Tibial nerve (tissue), 4 donors: ENCODE measurements around the gene MTHFD1L. TPM values are rescaled to one million over a fixed set of nuclear protein-coding genes. Genes with fewer than 3 reads are reported as not detected.

Experiments used
- DNase-seq, 2 donors: peaks; one replicate each; pipeline ENCODE4 v3.0.0-alpha.2; 2019; ENCODE audit warnings: low spot score in 2 of 2
- H3K27ac ChIP-seq, 4 donors: fragments of 200-600 bp; sonication (generic) in 3 of 4; one replicate each; pipeline ENCODE4 v1.5.1; 2017 to 2019; ENCODE audit warnings: mild to moderate bottlenecking in 1 of 4
- H3K27me3 ChIP-seq, 2 donors: fragments of 200-600 bp; sonication (generic) in 1 of 2; one replicate each; pipeline versions ENCODE4 v1.5.1 to v1.6.0; 2017 to 2019
- H3K36me3 ChIP-seq, 3 donors: fragments of 200-600 bp; sonication (generic); one replicate each; pipeline ENCODE4 v1.5.1; 2018 to 2019
- H3K4me1 ChIP-seq, 4 donors: fragments of 200-600 bp; sonication (generic) in 3 of 4; one replicate each; pipeline ENCODE4 v1.5.1; 2017 to 2019
- H3K4me3 ChIP-seq, 4 donors: fragments of 200-600 bp; sonication (generic) in 3 of 4; one replicate each; pipeline ENCODE4 v1.5.1; 2017 to 2019; ENCODE audit warnings: mild to moderate bottlenecking in 1 of 4, moderate library complexity in 1 of 4
- H3K9me3 ChIP-seq, 4 donors: fragments of 200-600 bp; sonication (generic) in 3 of 4; one replicate each; pipeline ENCODE4 v1.5.1; 2017 to 2019
- EP300 ChIP-seq, 2 donors: sonication (generic); formaldehyde crosslinking; IDR thresholded peaks; one replicate each; pipeline ENCODE4 v1.6.1; 2017; ENCODE audit warnings: antibody characterized with exemption in 2 of 2, mild to moderate bottlenecking in 1 of 2
- POLR2A ChIP-seq, 2 donors: fragments of 450-650 bp; IDR thresholded peaks; one replicate each; pipeline ENCODE4 v1.6.1; 2017; ENCODE audit warnings: antibody characterized with exemption in 2 of 2, mild to moderate bottlenecking in 2 of 2, moderate library complexity in 2 of 2
- WGBS, 2 donors: methylation state at CpG; one replicate each; pipeline ENCODE4 v1.1.5; 2018; 5-methylcytosine and 5-hydroxymethylcytosine counted together
- total RNA-seq, 4 donors: library from RNA; depleted of rRNA; stranded (reverse); fragments of >200 nt; gene quantifications; one replicate each; pipeline ENCODE4 v1.1.0, GENCODE V29; 2016
- TF ChIP-seq, protein P1 (sequence below), 5 experiments: fragments of 200-600 bp in 3 of 5; fragments of 450-650 bp in 2 of 5; sonication (generic) in 3 of 5; IDR thresholded peaks; one replicate each; pipeline ENCODE4 v1.5.1; 2016 to 2019; ENCODE audit warnings: antibody characterized with exemption in 5 of 5, mild to moderate bottlenecking in 3 of 5, moderate library complexity in 2 of 5

The MTHFD1L gene
- total RNA-seq, 4 donors from 2014 or later, result 8.4 to 35.1 (median 13.1) TPM

DNA sequence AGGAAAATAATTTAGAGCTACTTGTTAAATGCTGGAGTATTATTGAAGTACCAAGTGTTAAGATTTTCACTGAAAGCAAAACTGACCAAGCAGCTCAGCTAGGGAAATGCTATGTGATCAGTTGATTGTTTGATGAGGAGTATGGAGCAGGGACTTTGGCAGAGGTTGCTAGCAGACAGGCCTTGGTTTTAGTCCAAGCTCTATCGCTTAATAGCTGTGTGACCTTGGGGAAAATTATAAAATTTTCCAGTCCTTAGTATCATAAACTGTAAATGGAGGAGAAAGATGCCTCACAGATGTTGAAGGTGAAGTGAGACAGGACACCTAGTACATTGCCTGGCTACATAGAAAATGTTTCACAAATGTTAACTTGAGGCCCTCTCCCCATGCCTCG lies 136.6 kb downstream of the MTHFD1L start:
- Histone ChIP-seq H3K36me3 (no peaks in the 10 kb centered on the region), H3K27me3 (no peaks in the 10 kb centered on the region), H3K4me3 (no peak overlapping the region), H3K27ac (no peak overlapping the region), H3K4me1 (peaks cover 0 to 26% (median 3%) of the 10 kb centered on the region in 4 donors), H3K9me3 (no peaks in the 10 kb centered on the region)
- no peak for TF ChIP-seq POLR2A (IDR thresholded peaks at IDR 0.05)
- no peak for TF ChIP-seq EP300 (IDR thresholded peaks at IDR 0.05)
- TF ChIP-seq, protein P1, sequence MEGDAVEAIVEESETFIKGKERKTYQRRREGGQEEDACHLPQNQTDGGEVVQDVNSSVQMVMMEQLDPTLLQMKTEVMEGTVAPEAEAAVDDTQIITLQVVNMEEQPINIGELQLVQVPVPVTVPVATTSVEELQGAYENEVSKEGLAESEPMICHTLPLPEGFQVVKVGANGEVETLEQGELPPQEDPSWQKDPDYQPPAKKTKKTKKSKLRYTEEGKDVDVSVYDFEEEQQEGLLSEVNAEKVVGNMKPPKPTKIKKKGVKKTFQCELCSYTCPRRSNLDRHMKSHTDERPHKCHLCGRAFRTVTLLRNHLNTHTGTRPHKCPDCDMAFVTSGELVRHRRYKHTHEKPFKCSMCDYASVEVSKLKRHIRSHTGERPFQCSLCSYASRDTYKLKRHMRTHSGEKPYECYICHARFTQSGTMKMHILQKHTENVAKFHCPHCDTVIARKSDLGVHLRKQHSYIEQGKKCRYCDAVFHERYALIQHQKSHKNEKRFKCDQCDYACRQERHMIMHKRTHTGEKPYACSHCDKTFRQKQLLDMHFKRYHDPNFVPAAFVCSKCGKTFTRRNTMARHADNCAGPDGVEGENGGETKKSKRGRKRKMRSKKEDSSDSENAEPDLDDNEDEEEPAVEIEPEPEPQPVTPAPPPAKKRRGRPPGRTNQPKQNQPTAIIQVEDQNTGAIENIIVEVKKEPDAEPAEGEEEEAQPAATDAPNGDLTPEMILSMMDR (IDR thresholded peaks at IDR 0.05), result no peak
- WGBS, 2 donors, result 65 to 81% methylated on average over 2 of the region's 2 CpGs
- no peak for DNase-seq

DNA sequence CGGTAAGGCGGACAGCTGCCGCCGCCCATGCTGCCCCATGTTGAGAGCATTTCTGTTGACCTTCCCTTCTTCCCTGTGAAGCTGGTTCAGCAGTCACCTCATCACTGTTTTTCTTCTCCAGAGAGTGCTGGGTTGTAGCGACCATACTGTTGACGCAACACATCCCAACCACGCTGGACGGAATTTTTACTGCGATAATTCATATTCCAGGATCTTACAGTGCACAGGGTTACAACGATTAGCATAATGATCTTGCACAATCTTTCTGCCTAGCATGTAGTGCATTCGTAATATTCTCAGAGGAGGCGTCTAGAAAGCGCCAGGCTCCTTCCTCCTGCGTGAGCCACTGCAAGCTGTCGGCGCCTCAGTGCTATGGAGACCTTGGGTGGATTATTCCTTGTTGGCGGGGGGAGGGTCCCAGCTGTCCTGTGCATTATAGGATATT lies 137.0 kb downstream of the MTHFD1L start:
- Histone ChIP-seq H3K9me3 (no peaks in the 10 kb centered on the region), H3K27me3 (no peaks in the 10 kb centered on the region), H3K36me3 (no peaks in the 10 kb centered on the region), H3K4me3 (no peak overlapping the region), H3K4me1 (peaks cover 0 to 26% (median 3%) of the 10 kb centered on the region in 4 donors), H3K27ac (no peak overlapping the region)
- WGBS, 2 donors, result 94 to 97% methylated on average over 17 of the region's 17 CpGs
- TF ChIP-seq POLR2A (IDR thresholded peaks at IDR 0.05) (no peak), EP300 (IDR thresholded peaks at IDR 0.05) (no peak)
- TF ChIP-seq, protein P1 (IDR thresholded peaks at IDR 0.05), result no peak
- DNase-seq, result no peak

GRCh38 chr6:151004383-151005024 lies 139.0 kb downstream of the MTHFD1L start:
- Histone ChIP-seq H3K27ac (peak overlapping the region in 2 of 4 donors; percentile 44 to 69), H3K4me3 (no peak overlapping the region)
- DNase-seq, result no peak

GRCh38 chr6:151005164-151005563 lies 139.7 kb downstream of the MTHFD1L start:
- no peak for DNase-seq
- WGBS, 2 donors, result 78 to 79% methylated on average over 6 of the region's 6 CpGs
- H3K4me3 ChIP-seq, result no peak overlapping the region
- H3K27me3 ChIP-seq, result no peaks in the 10 kb centered on the region
- H3K9me3 ChIP-seq, result no peaks in the 10 kb centered on the region
- peak overlapping the region in 1 of 4 donors; percentile 59 for H3K27ac ChIP-seq
- H3K4me1 ChIP-seq, result peaks cover 0 to 26% (median 3%) of the 10 kb centered on the region in 4 donors
- TF ChIP-seq EP300 (IDR thresholded peaks at IDR 0.05), result no peak
- TF ChIP-seq POLR2A (IDR thresholded peaks at IDR 0.05), result no peak
- no peaks in the 10 kb centered on the region for H3K36me3 ChIP-seq

More at GRCh38 chr6:151004383-151005024, 139.0 kb downstream of the MTHFD1L start:
- Histone ChIP-seq H3K36me3 (no peaks in the 10 kb centered on the region), H3K4me1 (peaks cover 0 to 26% (median 3%) of the 10 kb centered on the region in 4 donors), H3K27me3 (no peaks in the 10 kb centered on the region), H3K9me3 (no peaks in the 10 kb centered on the region)
- WGBS, 2 donors, result 30 to 42% methylated on average over 8 of the region's 8 CpGs
- TF ChIP-seq EP300 (IDR thresholded peaks at IDR 0.05) (peak in 1 of 2 donors; percentile 79), POLR2A (IDR thresholded peaks at IDR 0.05) (no peak)
- TF ChIP-seq, protein P1 (IDR thresholded peaks at IDR 0.05), result no peak

DNA sequence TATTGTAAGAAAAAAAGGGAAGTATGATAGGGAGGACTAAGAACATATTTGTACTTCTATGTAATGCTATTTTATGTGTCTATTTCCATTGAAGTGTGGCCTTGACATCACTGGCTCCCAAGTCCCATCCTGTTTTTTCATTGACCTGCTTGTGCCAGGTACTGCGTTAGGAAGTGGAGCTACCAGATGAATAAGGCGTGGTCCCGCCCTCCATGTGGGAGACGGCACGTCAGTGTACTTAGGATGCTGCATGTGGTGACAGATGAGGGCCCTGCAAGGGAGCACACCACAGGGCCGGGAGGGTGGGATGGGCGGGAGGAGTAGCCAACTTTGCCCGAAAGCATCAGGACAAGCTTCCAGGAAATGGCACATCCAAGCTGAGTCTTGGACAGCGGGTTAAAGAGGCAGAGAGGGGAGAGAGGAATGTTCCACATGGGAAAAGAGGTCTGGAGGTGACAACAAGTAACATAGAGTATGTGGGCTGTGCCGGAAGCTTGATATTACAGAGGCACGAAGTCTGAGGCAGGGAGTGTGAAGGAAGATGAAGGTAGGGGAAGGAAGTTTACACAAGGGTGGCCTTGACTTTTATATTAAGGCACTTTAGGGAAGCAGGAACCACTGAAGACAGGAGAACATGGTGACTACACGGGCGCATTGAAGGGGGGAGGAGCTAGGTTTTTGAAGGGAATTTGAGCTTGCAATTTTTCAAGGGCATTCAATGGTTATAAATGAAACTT lies 140.6 kb downstream of the MTHFD1L start:
- TF ChIP-seq EP300 (IDR thresholded peaks at IDR 0.05), result no peak
- TF ChIP-seq POLR2A (IDR thresholded peaks at IDR 0.05), result no peak
- TF ChIP-seq, protein P1 (IDR thresholded peaks at IDR 0.05), result no peak
- WGBS, 2 donors, result 91 to 93% methylated on average over 13 of the region's 13 CpGs
- no peak overlapping the region for H3K4me3 ChIP-seq
- no peak for DNase-seq
- H3K9me3 ChIP-seq, result no peaks in the 10 kb centered on the region
- peaks cover 0 to 26% (median 3%) of the 10 kb centered on the region in 4 donors for H3K4me1 ChIP-seq
- no peaks in the 10 kb centered on the region for H3K36me3 ChIP-seq
- no peaks in the 10 kb centered on the region for H3K27me3 ChIP-seq
- H3K27ac ChIP-seq, result no peak overlapping the region
